Measurements from ENCODE around the gene GRID1. TPM values are rescaled to one million over a fixed set of nuclear protein-coding genes. Genes with fewer than 3 reads are reported as not detected.
"Not testable (repeated sequence)": the region's sequence is repeated elsewhere in the genome, so short reads cannot be mapped to it uniquely, and the experiment has no call there.

Gene GRID1
- total RNA-seq, 2 donors from 2014 or later: 4.4 to 5.6 TPM

DNA sequence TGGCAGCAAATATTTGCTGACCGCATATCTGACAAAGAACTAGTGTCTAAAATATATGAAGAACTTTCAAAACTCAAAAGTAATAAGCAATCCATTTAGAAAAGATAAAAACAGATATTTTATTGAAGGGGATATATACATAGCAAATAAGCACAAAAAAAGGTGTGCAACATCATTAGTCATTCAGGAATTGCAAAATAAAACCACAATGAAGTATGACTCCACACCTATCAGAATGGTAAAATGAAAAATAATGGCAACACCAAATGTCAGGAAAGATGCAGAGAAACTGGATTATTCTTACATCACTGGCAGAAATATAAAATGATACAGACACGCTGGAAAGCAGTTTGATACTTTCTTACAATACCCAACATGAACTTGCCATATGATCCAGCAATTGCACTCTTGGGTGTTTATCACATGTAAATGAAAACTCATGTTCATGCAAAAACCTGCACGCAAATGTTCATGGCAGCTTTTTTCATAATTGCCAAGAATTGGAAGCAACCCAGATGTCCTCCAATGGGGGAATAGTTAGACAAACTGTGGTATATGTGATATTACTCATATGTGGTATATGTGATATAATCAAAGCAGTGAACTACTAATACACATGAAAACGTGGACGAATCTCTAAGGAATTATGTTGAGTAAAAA is 645.5 kb downstream of the GRID1 start:
- no peak for DNase-seq (ENCODE audit: low spot score)
- intact Hi-C loops (cut with DNase I): no loop called here

DNA sequence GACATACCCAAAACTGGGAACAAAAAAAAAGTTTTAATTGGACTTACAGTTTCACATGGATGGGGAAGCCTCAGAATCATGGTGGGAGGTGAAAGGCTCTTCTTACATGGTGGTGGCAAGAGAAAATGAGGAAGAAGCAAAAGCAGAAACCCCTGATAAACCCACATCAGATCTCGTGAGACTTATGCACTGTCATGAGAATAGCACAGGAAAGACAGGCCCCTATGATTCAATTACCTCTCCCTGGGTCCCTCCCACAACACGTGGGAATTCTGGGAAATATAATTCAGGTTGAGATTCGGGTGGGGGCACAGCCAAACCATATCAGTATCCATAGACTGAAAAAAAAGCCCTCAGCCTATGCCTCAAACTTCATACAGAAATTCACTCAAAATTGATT is 647.2 kb downstream of the GRID1 start:
- intact Hi-C loops (cut with DNase I): no loop called here
- DNase-seq (ENCODE audit: low spot score): no peak

DNA sequence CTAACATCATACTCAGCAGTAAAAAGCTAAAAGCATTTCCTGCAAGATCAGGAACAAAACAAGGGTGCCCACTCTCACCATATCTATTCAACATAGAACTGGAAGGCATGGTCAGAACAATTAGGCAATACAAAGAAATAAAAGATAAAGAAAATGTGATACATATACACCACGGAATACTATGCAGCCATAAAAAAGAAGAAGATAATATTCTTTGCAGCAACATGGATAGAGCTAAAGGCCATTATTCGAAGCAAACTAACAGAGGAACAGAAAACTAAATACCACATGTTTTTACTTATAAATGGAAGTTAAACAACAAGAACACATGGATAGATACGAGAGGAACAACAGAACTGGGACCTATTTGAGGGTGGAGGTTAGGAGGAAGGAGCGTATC is 652.7 kb downstream of the GRID1 start:
- intact Hi-C loops (cut with DNase I): no loop called here
- no peak for DNase-seq (ENCODE audit: low spot score)

DNA sequence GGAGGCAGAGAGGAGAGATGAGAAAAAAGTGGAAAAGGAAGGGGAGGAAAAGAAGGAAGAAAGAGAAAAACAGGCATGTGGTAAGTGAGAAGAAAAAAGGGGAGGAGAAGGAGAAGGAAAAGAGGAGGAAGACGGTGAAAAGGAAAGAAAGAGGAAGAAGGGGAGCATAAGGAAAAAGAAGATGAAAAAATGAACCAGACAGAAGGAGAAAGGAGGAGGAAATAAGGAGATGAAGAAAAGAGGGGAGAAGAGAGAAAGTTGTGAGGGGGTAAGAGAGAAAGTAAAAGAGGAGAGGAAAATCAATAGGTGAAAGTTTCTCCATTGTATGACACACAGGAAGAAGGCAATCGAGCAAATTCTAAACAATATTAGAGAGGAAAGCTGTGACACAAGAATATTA is 663.8 kb downstream of the GRID1 start:
- intact Hi-C loops (cut with DNase I): no loop called here
- DNase-seq (ENCODE audit: low spot score): no peak

DNA sequence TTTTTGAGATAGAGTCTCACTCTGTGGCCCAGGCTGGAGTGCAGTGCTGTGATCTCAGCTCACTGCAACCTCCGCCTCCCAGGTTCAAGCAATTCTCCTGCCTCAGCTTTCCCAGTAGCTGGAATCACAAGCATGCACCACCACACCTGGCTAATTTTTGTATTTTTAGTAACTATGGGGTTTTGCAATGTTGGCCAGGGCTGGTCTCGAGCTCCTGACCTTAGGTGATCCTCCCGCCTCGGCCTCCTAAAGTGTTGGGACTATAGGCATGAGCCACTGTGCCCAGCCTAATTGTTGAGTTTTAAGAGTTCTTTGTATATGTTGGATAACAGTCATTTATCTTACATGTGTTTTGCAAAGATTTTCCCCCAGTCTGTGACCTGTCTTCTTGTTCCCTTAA is 667.5 kb downstream of the GRID1 start:
- intact Hi-C loops (cut with DNase I): not testable (repeated sequence)

DNA sequence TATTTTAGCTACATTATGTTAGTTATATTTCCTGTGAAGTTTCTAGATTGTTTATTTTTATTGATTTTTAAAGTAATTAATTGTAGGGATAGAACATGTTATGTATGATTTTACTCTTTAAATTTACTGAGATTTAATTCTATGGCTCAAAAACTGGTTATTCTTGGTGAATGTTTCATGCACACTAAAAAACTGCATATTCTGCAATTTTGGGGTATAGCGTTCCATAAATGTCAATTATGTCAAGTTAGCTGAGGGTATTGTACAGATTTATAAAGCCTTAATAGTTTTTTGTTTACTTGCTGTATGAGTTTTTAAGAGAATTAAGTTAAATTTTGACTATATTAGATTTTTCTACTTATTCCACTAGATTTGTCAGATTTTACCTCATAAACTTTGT is 669.7 kb downstream of the GRID1 start:
- DNase-seq (ENCODE audit: low spot score): no peak
- intact Hi-C loops (cut with DNase I): no loop called here

More for the DNA sequence above, 667.5 kb downstream of the GRID1 start:
- not testable (repeated sequence) for DNase-seq (ENCODE audit: low spot score)

DNA sequence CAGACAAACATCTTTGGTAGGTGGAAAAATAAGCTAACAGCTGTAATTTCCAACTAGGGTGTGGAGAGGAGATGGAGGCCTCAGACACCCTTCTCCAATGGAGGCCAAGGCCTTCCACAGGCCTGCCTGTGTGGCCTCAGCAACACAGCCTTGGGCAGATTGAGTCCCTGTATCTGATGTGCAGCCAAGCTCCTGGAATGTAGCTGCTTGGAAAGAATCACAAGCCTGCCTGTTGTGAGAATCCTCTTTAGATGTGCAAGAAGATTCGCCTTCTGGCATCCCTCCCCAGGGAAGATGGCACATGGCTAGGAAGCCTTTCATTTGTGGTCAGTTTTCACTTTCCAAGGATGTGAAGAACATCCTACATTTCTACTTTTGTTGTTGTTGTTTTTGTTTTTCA is 684.0 kb downstream of the GRID1 start:
- no peak for DNase-seq (ENCODE audit: low spot score)
- intact Hi-C loops (cut with DNase I): no loop called here

DNA sequence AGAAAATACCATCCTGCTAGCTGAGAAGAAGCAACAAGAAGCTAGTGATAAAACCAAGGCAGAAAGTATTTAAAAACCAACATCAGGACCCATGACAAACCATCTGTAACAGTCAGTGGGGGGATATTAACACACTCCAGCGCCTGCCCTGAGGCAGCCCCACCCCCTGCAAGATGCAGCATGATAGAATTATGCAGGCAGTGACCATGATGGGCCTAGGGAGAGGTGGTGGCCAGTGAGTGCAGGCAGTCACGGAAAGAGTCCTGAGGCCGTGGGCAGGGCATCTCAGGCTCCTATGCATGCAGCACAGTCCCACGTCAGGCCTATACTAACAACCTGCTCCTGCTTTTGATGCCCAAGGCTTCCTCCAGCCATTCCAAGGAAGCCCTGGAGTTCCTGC is 686.9 kb downstream of the GRID1 start:
- intact Hi-C loops (cut with DNase I): no loop called here
- no peak for DNase-seq (ENCODE audit: low spot score)

DNA sequence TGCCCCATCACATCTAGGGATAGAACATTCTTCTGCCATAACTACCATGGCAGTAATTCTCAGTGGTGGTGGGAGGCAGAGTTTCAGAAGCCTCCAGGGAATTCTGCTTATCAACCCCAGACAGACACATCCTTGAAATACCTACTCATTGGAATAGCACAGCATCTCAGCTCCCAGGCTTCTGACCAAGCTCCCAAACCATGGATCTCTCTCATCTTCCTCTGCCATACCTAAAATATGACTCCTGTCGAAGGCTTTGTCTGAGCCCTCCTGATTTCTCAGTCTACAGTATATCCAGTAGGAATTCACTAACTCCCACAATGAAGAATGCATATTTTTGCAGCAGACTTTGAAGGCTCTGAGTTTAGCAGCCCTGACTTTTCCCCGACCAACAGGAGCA is 687.5 kb downstream of the GRID1 start:
- intact Hi-C loops (cut with DNase I): no loop called here
- no peak for DNase-seq (ENCODE audit: low spot score)

DNA sequence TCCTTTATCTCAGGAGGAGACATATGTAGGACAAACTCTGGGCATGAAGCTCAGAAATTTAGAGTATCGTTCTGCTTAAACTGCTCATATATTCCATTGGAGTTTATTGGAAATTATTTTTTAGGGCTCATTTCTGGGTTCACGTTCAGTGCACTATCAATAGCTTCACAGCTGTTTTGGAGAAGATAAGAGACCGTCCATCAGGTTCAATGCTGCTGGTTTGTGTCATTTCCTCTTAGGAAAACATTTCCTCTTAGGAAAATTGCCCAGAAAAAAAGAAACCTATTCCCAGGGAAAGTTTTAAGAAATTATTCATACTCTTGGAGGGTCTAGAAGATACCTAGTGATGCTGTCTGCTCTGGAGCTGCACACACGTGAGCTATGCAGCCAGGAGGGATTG is 691.7 kb downstream of the GRID1 start:
- intact Hi-C loops (cut with DNase I): no loop called here
- no peak for DNase-seq (ENCODE audit: low spot score)

DNA sequence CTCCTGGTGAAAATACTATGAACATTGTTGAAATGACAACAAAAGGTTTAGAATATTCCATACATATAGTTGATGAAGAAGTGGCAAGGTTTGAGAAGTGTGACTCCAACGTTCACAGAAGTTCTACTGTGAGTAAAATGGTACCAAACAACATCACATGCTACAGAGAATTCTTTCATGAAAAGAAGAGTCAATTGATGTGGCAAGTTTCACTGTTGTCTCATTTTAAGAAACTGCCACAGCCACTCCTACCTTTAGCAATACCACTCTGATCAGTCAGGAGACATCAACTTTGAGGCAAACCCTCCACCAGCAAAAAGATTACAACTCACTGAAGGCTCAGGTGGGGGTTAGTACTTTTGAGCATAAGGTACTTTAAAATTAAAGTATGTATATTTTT is 693.3 kb downstream of the GRID1 start:
- intact Hi-C loops (cut with DNase I): no loop called here
- DNase-seq (ENCODE audit: low spot score): no peak

DNA sequence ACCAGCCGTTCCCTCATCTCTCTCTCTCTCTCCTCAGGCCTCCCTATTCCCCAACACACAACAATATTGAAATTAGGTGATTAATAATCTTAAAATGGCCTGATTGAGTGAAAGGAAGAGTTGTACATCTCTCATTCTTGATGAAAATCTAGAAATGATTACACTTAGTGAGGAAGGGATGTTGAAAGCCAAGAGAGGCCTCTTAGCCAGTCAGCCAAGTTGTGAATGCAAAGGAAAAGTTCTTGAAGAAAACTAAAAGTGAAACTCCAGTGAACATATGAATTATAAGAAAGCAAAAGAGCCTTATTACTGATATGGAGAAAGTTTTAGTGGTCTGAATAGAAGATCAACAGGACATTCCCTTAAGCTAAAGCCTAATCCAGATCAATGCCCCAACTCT is 695.1 kb downstream of the GRID1 start:
- no peak for DNase-seq (ENCODE audit: low spot score)
- intact Hi-C loops (cut with DNase I): no loop called here

DNA sequence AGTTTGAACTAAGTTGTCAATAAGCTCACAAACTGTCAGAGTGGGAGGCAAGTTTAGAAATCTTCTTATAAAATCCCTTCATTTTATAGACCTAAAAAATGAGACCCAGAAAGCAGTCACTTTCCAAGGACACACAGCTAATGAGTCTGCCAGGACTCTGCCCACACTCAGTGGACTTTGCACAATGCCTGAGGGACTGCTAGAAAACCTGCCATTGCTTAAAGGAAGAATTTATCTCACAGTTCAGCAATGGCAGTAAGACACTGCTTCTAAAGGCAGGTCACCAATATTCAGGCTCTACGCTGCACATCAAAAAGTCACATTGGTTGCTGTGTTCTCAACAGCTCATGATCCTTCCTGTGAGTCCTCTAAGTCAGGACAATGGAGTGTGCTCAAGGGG is 698.1 kb downstream of the GRID1 start:
- DNase-seq (ENCODE audit: low spot score): no peak
- intact Hi-C loops (cut with DNase I): loop anchor here in 1 of 2 donors (5.0 kb wide), 1 partner anchor 89 kb away; no protein-coding TSS in a partner anchor

DNA sequence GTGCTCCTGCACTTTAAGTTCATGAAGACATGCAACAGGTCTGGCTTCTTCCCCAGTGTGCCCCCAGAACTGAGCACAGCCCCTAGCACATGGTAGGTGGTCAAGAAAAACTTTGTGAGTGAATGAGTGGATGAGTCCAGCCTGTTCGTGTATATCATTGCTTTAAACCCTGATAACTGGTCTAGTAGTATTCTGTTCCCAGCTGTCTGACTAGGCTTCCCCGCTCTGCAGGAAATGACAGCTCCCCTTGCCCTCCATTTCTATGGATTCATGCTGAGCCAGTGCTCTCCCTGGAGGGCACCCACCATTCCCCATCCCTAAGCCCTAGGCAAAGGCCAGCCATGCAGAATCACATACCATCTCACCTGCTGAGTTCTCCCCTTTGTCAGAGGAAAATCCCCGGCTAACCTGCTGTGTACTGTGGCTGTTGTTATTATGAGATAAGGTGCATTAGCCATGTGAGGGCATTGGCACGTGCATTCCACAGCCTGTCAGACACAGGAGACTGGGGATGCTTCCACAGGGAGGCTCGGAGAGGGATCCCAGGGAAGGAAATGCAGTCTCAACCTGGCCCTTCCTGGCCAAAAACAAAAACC is 698.9 kb downstream of the GRID1 start:
- intact Hi-C loops (cut with DNase I): loop anchor here in 1 of 2 donors (5.0 kb wide), 1 partner anchor 90 kb away; no protein-coding TSS in a partner anchor
- DNase-seq (ENCODE audit: low spot score): no peak

DNA sequence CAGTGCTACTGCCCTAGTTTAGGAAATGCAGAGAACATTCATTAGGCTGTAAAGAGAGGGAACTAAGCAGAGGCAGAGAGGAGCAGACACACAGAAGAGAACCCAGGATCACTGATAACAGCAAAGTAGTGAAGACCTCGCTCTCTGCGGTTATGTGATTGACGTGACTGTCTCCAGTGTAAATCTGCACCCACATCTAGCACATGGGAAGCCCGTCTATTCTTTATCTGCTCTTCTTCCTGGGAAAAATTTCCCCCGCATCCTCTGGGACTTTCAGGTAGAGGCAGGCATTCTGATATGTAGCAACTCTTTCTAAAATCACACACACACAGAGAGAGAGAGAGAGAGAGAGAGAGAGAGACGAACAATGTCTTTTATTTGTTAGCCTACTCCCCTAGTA is 699.6 kb downstream of the GRID1 start:
- intact Hi-C loops (cut with DNase I): loop anchor here in 1 of 2 donors (5.0 kb wide), 1 partner anchor 90 kb away; no protein-coding TSS in a partner anchor
- no peak for DNase-seq (ENCODE audit: low spot score)

DNA sequence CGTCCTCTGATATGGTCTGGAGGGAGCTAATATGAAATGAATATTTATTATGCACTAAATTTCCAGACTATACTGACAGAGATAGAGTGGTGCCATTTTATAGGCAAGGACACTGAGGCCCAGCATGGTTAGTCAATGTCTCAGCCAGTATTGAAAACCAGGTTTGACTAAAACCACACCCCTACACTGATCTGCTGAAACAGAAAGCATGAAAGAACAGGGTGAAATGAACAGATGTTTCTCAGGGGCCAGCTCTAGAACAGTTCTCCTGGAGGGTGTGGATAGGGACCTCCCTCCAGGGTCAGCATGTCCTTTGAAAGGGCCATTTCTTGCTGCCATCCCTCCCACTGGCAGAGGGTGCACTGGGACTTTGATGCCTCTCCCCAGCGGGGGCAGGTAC is 700.5 kb downstream of the GRID1 start:
- intact Hi-C loops (cut with DNase I): loop anchor here in 1 of 2 donors (5.0 kb wide), 1 partner anchor 91 kb away; no protein-coding TSS in a partner anchor
- DNase-seq (ENCODE audit: low spot score): no peak

DNA sequence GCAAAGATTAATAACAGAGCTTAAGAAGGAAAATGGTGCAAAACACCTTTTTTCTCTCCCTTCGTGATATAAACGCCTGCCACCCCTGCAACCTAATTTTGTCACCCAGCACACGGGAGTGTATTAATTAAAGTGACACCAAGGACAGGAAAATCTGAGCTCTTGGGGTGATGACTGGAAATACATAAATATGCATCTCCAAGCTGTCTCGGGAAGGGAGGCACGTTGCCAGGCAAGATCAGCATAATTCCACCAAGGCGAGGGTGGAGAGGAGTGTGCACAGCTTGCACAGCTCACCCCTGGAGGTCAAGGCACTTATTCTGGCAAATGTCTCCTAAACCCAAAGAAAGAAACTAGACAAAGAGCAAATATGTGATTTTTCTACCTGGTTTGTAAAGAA is 700.9 kb downstream of the GRID1 start:
- no peak for DNase-seq (ENCODE audit: low spot score)
- intact Hi-C loops (cut with DNase I): loop anchor here in 1 of 2 donors (5.0 kb wide), 1 partner anchor 92 kb away; no protein-coding TSS in a partner anchor

DNA sequence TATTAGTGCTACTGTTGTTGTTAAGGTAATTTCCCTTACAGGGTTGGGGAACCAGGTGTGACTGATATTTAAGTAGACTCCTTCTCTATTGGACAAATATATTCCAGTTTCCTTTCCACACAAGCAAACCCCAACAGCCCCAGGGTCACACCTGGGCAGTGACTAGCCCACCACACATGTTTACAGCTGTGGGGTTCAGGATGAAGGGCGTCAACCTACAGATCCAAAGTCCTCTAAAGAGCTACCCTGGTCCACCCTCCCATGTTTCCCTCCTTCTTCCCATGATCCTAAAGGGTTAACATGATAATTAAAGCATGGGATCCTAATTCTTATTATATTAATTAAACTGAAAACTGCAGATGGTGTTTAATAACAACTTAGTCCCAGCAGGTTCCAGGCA is 701.5 kb downstream of the GRID1 start:
- intact Hi-C loops (cut with DNase I): loop anchor here in 1 of 2 donors (5.0 kb wide), 1 partner anchor 92 kb away; no protein-coding TSS in a partner anchor
- no peak for DNase-seq (ENCODE audit: low spot score)

DNA sequence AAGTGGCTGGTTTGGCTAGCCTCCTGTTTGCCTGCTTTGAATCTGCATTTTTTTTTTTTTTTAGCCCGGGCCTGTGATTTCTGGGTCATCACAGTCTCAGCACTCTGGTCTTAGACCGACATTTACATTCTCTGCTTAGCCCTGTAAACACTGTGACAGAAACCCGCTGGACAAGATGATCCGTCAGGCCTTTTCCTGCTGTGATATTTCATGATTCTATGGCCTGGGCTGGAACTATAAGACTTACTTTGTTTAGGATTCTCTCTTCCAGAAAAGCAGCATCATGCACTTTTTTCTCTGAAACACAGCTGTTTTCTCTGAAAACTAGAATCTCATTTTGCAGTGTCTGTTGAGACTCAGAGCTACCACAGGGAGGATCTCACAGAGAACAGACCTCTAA is 705.5 kb downstream of the GRID1 start:
- intact Hi-C loops (cut with DNase I): no loop called here
- no peak for DNase-seq (ENCODE audit: low spot score)

DNA sequence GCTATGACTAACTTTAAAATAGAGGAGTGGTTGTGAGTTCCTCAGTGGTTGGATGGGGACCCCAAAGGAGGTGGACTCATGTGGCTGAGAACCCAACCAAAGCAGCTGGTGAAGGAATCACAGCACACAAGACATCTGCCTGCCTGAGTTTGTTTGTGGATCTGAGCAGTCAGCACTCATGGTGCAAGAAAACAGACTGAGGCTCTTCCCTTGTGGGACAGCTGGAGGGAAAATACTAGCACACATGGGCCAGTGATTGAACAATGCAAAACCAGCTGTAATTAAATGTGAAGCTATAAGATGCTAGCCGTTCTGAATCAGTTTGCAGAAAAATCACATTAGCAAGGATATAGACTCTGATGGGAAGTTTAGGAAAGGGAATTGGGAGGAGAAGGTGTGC is 707.3 kb downstream of the GRID1 start:
- intact Hi-C loops (cut with DNase I): no loop called here
- no peak for DNase-seq (ENCODE audit: low spot score)

DNA sequence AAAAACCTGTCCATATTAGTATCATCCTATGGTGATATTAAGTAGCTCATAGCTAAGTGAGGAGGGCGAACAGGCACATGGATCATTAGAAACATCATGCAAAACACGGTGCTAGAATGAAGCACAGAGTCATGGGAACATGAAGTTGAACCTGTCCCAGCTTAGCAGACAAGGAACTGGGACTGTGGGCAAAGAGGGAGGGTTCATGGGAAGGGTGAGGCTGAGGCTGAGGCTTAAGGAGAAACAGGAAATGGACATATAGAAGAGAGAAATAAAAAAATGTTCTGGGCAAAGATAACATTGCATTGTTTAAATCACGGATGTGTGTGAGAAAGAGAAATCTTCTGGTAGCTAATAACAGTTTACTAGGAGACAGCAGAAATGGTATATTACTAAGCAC is 708.1 kb downstream of the GRID1 start:
- no peak for DNase-seq (ENCODE audit: low spot score)
- intact Hi-C loops (cut with DNase I): loop anchor here in 1 of 2 donors (1.0 kb wide), 1 partner anchor 26 kb away; no protein-coding TSS in a partner anchor

All from posterior vena cava (tissue), 2 donors.